Mesendoderm (in vitro differentiated cells): ENCODE data around the gene SMKR1.

Source experiments
- DNase-seq: peaks from one replicate; pipeline ENCODE4 v3.0.0; 2013
- H2AK5ac ChIP-seq: 2 replicates; pipeline ENCODE4 v1.6.1; 2013; ENCODE audit warnings: low read length, inconsistent platforms
- H2BK120ac ChIP-seq: 2 replicates; pipeline ENCODE4 v1.6.1; 2013; ENCODE audit warnings: low read depth, mild to moderate bottlenecking, low read length, moderate library complexity, mixed read lengths
- H2BK15ac ChIP-seq: replicated peaks from 2 replicates; pipeline ENCODE4 v1.6.1; 2013; ENCODE audit warnings: low read depth, mild to moderate bottlenecking, moderate library complexity
- H2BK5ac ChIP-seq: 2 replicates; pipeline ENCODE4 v1.6.1; 2013; ENCODE audit warnings: low read length, inconsistent platforms
- H3K18ac ChIP-seq: 2 replicates; pipeline ENCODE4 v1.6.1; 2013; ENCODE audit warnings: mild to moderate bottlenecking, low read length, mixed read lengths
- H3K23ac ChIP-seq: one replicate; pipeline ENCODE4 v1.6.1; 2013; ENCODE audit warnings: low read length
- H3K27ac ChIP-seq: 2 replicates; pipeline ENCODE4 v1.5.1; 2013; ENCODE audit warnings: low read depth, mild to moderate bottlenecking, inconsistent platforms, low read length, moderate library complexity
- H3K27me3 ChIP-seq: 2 replicates; pipeline ENCODE4 v1.6.1; 2013; ENCODE audit warnings: low read length, control low read depth, mild to moderate bottlenecking, inconsistent platforms; ENCODE audit not compliant: insufficient read depth, poor library complexity
- H3K36me3 ChIP-seq: 2 replicates; pipeline ENCODE4 v1.6.1; 2013; ENCODE audit warnings: low read length, inconsistent platforms; ENCODE audit not compliant: control insufficient read depth, insufficient read depth
- H3K4ac ChIP-seq: one replicate; pipeline ENCODE4 v1.6.1; 2013; ENCODE audit warnings: low read depth, mild to moderate bottlenecking, low read length, moderate library complexity
- H3K4me1 ChIP-seq: 2 replicates; pipeline ENCODE4 v1.6.1; 2013; ENCODE audit warnings: low read depth, low read length, inconsistent platforms; ENCODE audit not compliant: control insufficient read depth
- H3K4me2 ChIP-seq: 2 replicates; pipeline ENCODE4 v1.6.1; 2013; ENCODE audit warnings: low read length
- H3K4me3 ChIP-seq: 2 replicates; pipeline ENCODE4 v1.5.1; 2013; ENCODE audit warnings: mild to moderate bottlenecking, low read length
- H3K56ac ChIP-seq: one replicate; pipeline ENCODE4 v1.6.1; 2013; ENCODE audit warnings: low read length
- H3K79me1 ChIP-seq: 2 replicates; pipeline ENCODE4 v1.6.1; 2013; ENCODE audit warnings: low read length, inconsistent platforms
- H3K79me2 ChIP-seq: 2 replicates; pipeline ENCODE4 v1.6.1; 2013; ENCODE audit warnings: mild to moderate bottlenecking, low read length; ENCODE audit not compliant: control insufficient read depth, insufficient read depth
- H3K9ac ChIP-seq: 2 replicates; pipeline ENCODE4 v1.6.1; 2013; ENCODE audit warnings: low read length, inconsistent platforms
- H4K5ac ChIP-seq: one replicate; pipeline ENCODE4 v1.6.1; 2013; ENCODE audit warnings: low read length
- H4K8ac ChIP-seq: one replicate; pipeline ENCODE4 v1.6.1; 2013; ENCODE audit warnings: low read depth, mild to moderate bottlenecking, control low read depth, low read length, moderate library complexity
- WGBS: extraction: QIAGEN DNeasy Blood & Tissue Kit; methylation state at CpG from one replicate; pipeline ENCODE4 v1.1.7; 2013; ENCODE audit warnings: low lambda C conversion rate, missing lambda C conversion rate; ENCODE audit not compliant: insufficient coverage; ENCODE audit errors: extremely low coverage; 5-methylcytosine and 5-hydroxymethylcytosine counted together

The SMKR1 gene

GRCh38 chr7:129553899-129554461, 51.6 kb downstream of the SMKR1 start:
- Histone ChIP-seq H4K8ac (no peak overlapping the region), H4K5ac (no peak overlapping the region), H3K79me2 (no peaks in the 10 kb centered on the region), H3K36me3 (no peaks in the 10 kb centered on the region), H3K4me3 (no peak overlapping the region), H3K9ac (no peak overlapping the region), H3K4me2 (no peak overlapping the region), H3K4ac (no peak overlapping the region), H2BK120ac (no peak overlapping the region), H3K18ac (no peak overlapping the region), H3K23ac (no peak overlapping the region), H2BK15ac (no peak overlapping the region), H3K4me1 (peaks cover 10% of the 10 kb centered on the region), H2AK5ac (no peak overlapping the region), H2BK5ac (no peak overlapping the region), H3K27ac (no peak overlapping the region), H3K27me3 (no peaks in the 10 kb centered on the region), H3K56ac (no peak overlapping the region), H3K79me1 (no peaks in the 10 kb centered on the region)
- WGBS: no CpG with 5 or more reads among the region's 13 CpGs
- no peak for DNase-seq

- no peak overlapping the region for H3K4me3 ChIP-seq
Measured at GRCh38 chr7:129556607-129557133, 54.3 kb downstream of the SMKR1 start.

GRCh38 chr7:129557686-129558481, 55.6 kb downstream of the SMKR1 start:
- H3K27ac ChIP-seq: no peak overlapping the region
- H3K27me3 ChIP-seq: no peaks in the 10 kb centered on the region
- WGBS: no CpG with 5 or more reads among the region's 11 CpGs
- peak overlapping the region; percentile 39 for H3K18ac ChIP-seq
- H2BK15ac ChIP-seq: no peak overlapping the region
- H3K56ac ChIP-seq: no peak overlapping the region
- no peak overlapping the region for H3K4ac ChIP-seq
- no peak overlapping the region for H4K5ac ChIP-seq
- peak; percentile 76 for DNase-seq
- H3K23ac ChIP-seq: no peak overlapping the region
- no peak overlapping the region for H4K8ac ChIP-seq
- H3K4me3 ChIP-seq: no peak overlapping the region
- H3K9ac ChIP-seq: no peak overlapping the region
- H3K36me3 ChIP-seq: no peaks in the 10 kb centered on the region
- no peak overlapping the region for H2AK5ac ChIP-seq
- peaks cover 13% of the 10 kb centered on the region for H3K4me1 ChIP-seq
- H3K79me1 ChIP-seq: no peaks in the 10 kb centered on the region
- H3K4me2 ChIP-seq: no peak overlapping the region
- H2BK5ac ChIP-seq: no peak overlapping the region
- H3K79me2 ChIP-seq: no peaks in the 10 kb centered on the region
- H2BK120ac ChIP-seq: no peak overlapping the region

More at GRCh38 chr7:129556607-129557133, 54.3 kb downstream of the SMKR1 start:
- no peak for DNase-seq
- no peak overlapping the region for H2BK120ac ChIP-seq
- H3K56ac ChIP-seq: peak overlapping the region; percentile 50
- H3K4ac ChIP-seq: no peak overlapping the region
- H4K5ac ChIP-seq: no peak overlapping the region
- H3K27me3 ChIP-seq: no peaks in the 10 kb centered on the region
- peaks cover 13% of the 10 kb centered on the region for H3K4me1 ChIP-seq
- no peak overlapping the region for H3K9ac ChIP-seq
- H3K36me3 ChIP-seq: no peaks in the 10 kb centered on the region
- WGBS: no CpG with 5 or more reads among the region's 8 CpGs
- no peak overlapping the region for H4K8ac ChIP-seq
- H3K18ac ChIP-seq: no peak overlapping the region
- no peaks in the 10 kb centered on the region for H3K79me1 ChIP-seq
- H3K27ac ChIP-seq: no peak overlapping the region
- no peak overlapping the region for H2BK15ac ChIP-seq
- no peak overlapping the region for H2BK5ac ChIP-seq
- no peak overlapping the region for H2AK5ac ChIP-seq
- no peaks in the 10 kb centered on the region for H3K79me2 ChIP-seq
- no peak overlapping the region for H3K4me2 ChIP-seq
- no peak overlapping the region for H3K23ac ChIP-seq

GRCh38 chr7:129559564-129559963, 57.2 kb downstream of the SMKR1 start:
- Histone ChIP-seq H3K9ac (no peak overlapping the region), H2BK120ac (no peak overlapping the region), H4K5ac (no peak overlapping the region), H3K56ac (no peak overlapping the region), H3K4me3 (no peak overlapping the region), H3K27me3 (no peaks in the 10 kb centered on the region), H2BK5ac (no peak overlapping the region), H3K23ac (no peak overlapping the region), H3K4ac (no peak overlapping the region), H3K36me3 (no peaks in the 10 kb centered on the region), H4K8ac (no peak overlapping the region), H3K18ac (peak overlapping the region; percentile 62), H3K4me1 (peaks cover 13% of the 10 kb centered on the region), H3K4me2 (no peak overlapping the region), H2AK5ac (no peak overlapping the region), H3K27ac (no peak overlapping the region), H3K79me2 (no peaks in the 10 kb centered on the region), H3K79me1 (no peaks in the 10 kb centered on the region), H2BK15ac (no peak overlapping the region)
- DNase-seq: no peak
- WGBS: no CpG with 5 or more reads among the region's 8 CpGs

- Histone ChIP-seq H3K56ac (no peak overlapping the region), H3K79me2 (no peaks in the 10 kb centered on the region), H2BK15ac (no peak overlapping the region), H4K5ac (no peak overlapping the region), H3K4me3 (no peak overlapping the region), H3K23ac (no peak overlapping the region), H3K4me2 (no peak overlapping the region), H4K8ac (no peak overlapping the region), H3K36me3 (no peaks in the 10 kb centered on the region), H3K27me3 (no peaks in the 10 kb centered on the region), H2BK5ac (no peak overlapping the region), H2BK120ac (no peak overlapping the region), H2AK5ac (no peak overlapping the region), H3K4ac (no peak overlapping the region), H3K27ac (no peak overlapping the region), H3K79me1 (no peaks in the 10 kb centered on the region), H3K18ac (no peak overlapping the region), H3K4me1 (peaks cover 13% of the 10 kb centered on the region), H3K9ac (no peak overlapping the region)
- WGBS: no CpG with 5 or more reads among the region's 5 CpGs
- no peak for DNase-seq
Measured at GRCh38 chr7:129560831-129561230, 58.5 kb downstream of the SMKR1 start.
